DND-41 (cell line): ENCODE data around the gene MSANTD1.

Experiments
- ATAC-seq: fragments of 200-7000 bp; cut with Tn5 transposase; 3 replicates; pipeline ENCODE4 v1.9.1; 2021; ENCODE audit warnings: low read depth; ENCODE audit not compliant: insufficient read depth
- DNase-seq: peaks from one replicate; pipeline ENCODE4 v3.0.0-alpha.2; 2020
- H2AFZ ChIP-seq: 2 replicates; pipeline ENCODE4 v1.6.0; 2012; ENCODE audit warnings: low read depth, low read length
- H3K27ac ChIP-seq: 2 replicates; pipeline ENCODE4 v1.5.1; 2012; ENCODE audit warnings: low read length, inconsistent platforms
- H3K27me3 ChIP-seq: fragments of 200-600 bp; sonication (generic); 2 replicates; pipeline ENCODE4 v1.6.0; 2012; ENCODE audit warnings: low read length, mild to moderate bottlenecking, inconsistent platforms; ENCODE audit not compliant: insufficient read depth, poor library complexity
- H3K36me3 ChIP-seq: 2 replicates; pipeline ENCODE4 v1.5.1; 2012; ENCODE audit warnings: low read length, inconsistent platforms; ENCODE audit not compliant: insufficient read depth
- H3K4me1 ChIP-seq: 2 replicates; pipeline ENCODE4 v1.5.1; 2012; ENCODE audit warnings: mild to moderate bottlenecking, low read length; ENCODE audit not compliant: insufficient read depth
- H3K4me2 ChIP-seq: 2 replicates; pipeline ENCODE4 v1.6.0; 2012; ENCODE audit warnings: mild to moderate bottlenecking, moderate library complexity, low read length, inconsistent platforms; ENCODE audit not compliant: insufficient read depth
- H3K4me3 ChIP-seq, 2 experiments: fragments of 200-600 bp in 1 of 2; shearing (Covaris generic) in 1 of 2; 2 replicates each; pipeline ENCODE4 v1.5.1; 2012 to 2016; ENCODE audit warnings: inconsistent platforms in 2 of 2, low read length in 2 of 2, mild to moderate bottlenecking in 2 of 2, low read depth in 1 of 2, moderate library complexity in 1 of 2
- H3K79me2 ChIP-seq: 2 replicates; pipeline ENCODE4 v1.6.0; 2012; ENCODE audit warnings: low read length, inconsistent platforms; ENCODE audit not compliant: insufficient read depth
- H3K9ac ChIP-seq: 2 replicates; pipeline ENCODE4 v1.6.0; 2012; ENCODE audit warnings: low read depth, mild to moderate bottlenecking, inconsistent platforms, low read length, moderate library complexity
- H3K9me3 ChIP-seq: 2 replicates; pipeline ENCODE4 v1.5.1; 2012; ENCODE audit warnings: low read length, moderate library complexity, mild to moderate bottlenecking, inconsistent platforms; ENCODE audit not compliant: insufficient read depth, severe bottlenecking
- H4K20me1 ChIP-seq: 2 replicates; pipeline ENCODE4 v1.6.0; 2012; ENCODE audit warnings: low read length; ENCODE audit not compliant: insufficient read depth
- EZH2 ChIP-seq: IDR thresholded peaks from 3 replicates; pipeline ENCODE4 v1.6.1; 2012; ENCODE audit warnings: borderline replicate concordance, low read depth, mild to moderate bottlenecking, moderate library complexity, low read length, inconsistent platforms; ENCODE audit not compliant: severe bottlenecking
- TF ChIP-seq, protein P1 (sequence below): IDR thresholded peaks from 2 replicates; pipeline ENCODE4 v1.5.1; 2012; ENCODE audit warnings: borderline replicate concordance, low read length, moderate library complexity, mild to moderate bottlenecking; ENCODE audit not compliant: poor library complexity, severe bottlenecking; ENCODE audit errors: extremely low read depth

Gene MSANTD1

GRCh38 chr4:3292571-3293400 lies 43.8 kb downstream of the MSANTD1 start, which contains the start of gene RGS12:
RGS12 (plus strand) TSS chr4:3293021; CDS start chr4:3316171, 23,150 bp downstream.
- peak; percentile 96 for ATAC-seq
- peaks cover 6% of the 10 kb centered on the region for H3K9me3 ChIP-seq
- H3K9ac ChIP-seq, result peak within 1 kb of the TSS; percentile 62
- peaks cover 55% of the 10 kb centered on the region for H3K27me3 ChIP-seq
- H2AFZ ChIP-seq, result peak within 1 kb of the TSS; percentile 89
- no peaks in the 10 kb centered on the region for H3K36me3 ChIP-seq
- DNase-seq, result peak; percentile 88
- peaks cover 24% of the 10 kb centered on the region for H3K4me1 ChIP-seq
- peak within 1 kb of the TSS; percentile 100 for H3K4me2 ChIP-seq
- no peak within 1 kb of the TSS for H3K27ac ChIP-seq
- peak within 1 kb of the TSS; percentile 39 to 97; a peak in 3 of 4 replicates for H3K4me3 ChIP-seq
- no peak for TF ChIP-seq EZH2
- TF ChIP-seq, protein P1, sequence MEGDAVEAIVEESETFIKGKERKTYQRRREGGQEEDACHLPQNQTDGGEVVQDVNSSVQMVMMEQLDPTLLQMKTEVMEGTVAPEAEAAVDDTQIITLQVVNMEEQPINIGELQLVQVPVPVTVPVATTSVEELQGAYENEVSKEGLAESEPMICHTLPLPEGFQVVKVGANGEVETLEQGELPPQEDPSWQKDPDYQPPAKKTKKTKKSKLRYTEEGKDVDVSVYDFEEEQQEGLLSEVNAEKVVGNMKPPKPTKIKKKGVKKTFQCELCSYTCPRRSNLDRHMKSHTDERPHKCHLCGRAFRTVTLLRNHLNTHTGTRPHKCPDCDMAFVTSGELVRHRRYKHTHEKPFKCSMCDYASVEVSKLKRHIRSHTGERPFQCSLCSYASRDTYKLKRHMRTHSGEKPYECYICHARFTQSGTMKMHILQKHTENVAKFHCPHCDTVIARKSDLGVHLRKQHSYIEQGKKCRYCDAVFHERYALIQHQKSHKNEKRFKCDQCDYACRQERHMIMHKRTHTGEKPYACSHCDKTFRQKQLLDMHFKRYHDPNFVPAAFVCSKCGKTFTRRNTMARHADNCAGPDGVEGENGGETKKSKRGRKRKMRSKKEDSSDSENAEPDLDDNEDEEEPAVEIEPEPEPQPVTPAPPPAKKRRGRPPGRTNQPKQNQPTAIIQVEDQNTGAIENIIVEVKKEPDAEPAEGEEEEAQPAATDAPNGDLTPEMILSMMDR, result no peak
- peaks cover 64% of the 10 kb centered on the region for H4K20me1 ChIP-seq
- H3K79me2 ChIP-seq, result no peaks in the 10 kb centered on the region

DNA sequence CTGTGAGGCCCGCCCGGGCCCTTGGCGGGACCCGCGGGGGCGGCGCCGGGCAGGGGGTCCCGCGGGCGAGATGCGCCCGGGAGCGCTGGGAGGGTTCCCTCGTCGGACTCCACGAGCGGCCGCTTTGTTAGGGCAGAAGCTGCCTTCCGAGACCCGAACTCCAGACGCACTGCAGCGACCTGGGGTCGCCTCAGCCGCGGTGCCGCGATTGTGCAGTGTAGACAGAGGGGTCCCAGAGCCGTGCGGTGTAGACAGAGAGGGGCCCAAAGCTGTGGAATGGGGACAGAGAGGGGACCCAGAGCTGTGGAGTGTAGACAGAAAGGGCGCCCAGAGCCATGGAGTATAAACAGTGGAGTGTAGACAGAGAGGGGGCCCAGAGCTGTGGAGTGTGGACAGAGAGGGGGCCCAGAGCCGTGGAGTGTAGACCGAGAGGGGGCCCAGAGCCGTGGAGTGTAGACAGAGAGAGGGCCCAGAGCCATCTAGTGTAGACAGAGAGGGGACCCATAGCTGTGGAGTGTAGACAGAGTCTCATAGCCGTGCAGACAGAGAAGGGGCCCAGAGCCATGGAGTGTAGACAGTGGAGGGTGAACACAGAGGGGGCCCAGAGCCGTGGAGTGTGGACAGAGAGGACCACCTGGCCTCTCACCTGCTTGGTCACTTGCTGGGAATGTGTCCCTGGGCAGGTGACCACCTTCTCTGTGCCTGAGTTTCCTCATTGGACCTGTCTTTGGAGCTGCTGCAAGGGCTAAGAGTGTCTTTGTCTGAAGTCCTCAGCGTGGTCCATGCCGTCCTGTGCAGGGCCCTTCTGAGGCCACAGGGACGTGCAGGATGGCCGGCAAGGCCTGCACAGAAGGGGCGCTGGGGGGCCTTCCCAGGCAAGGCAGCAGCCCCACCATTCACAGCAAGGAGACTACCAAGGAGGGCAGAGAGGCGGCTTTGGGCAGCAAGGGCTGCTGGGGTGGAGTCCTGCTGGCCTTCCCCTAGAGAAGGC lies 44.7 kb downstream of the MSANTD1 start:
- H3K79me2 ChIP-seq, result no peaks in the 10 kb centered on the region
- peak overlapping the region; percentile 100 for H3K4me2 ChIP-seq
- DNase-seq (no peak), ATAC-seq (0 out of 3 replicates have a peak, but pooled peaks have one; percentile 9)
- H3K27ac ChIP-seq, result no peak overlapping the region
- H3K36me3 ChIP-seq, result no peaks in the 10 kb centered on the region
- H2AFZ ChIP-seq, result no peak overlapping the region
- H3K9ac ChIP-seq, result peak overlapping the region; percentile 49; the same call in 1 of the 2 replicates
- peaks cover 62% of the 10 kb centered on the region for H3K27me3 ChIP-seq
- H3K4me1 ChIP-seq, result peaks cover 24% of the 10 kb centered on the region
- H3K9me3 ChIP-seq, result peaks cover 8% of the 10 kb centered on the region
- TF ChIP-seq, protein P1, result no peak
- TF ChIP-seq EZH2, result peak; percentile 22
- peak overlapping the region in 1 of 2 experiments; percentile 55; a peak in 2 of 4 replicates for H3K4me3 ChIP-seq
- H4K20me1 ChIP-seq, result peaks cover 66% of the 10 kb centered on the region

- Histone ChIP-seq H3K9me3 (peaks cover 8% of the 10 kb centered on the region), H3K27me3 (peaks cover 67% of the 10 kb centered on the region), H3K36me3 (no peaks in the 10 kb centered on the region), H3K4me3 (0 out of 4 replicates have a peak overlapping the region, but pooled peaks of 1 of the 2 experiments have one; percentile 55), H3K4me1 (peaks cover 24% of the 10 kb centered on the region), H3K4me2 (peak overlapping the region; percentile 100; the same call in 1 of the 2 replicates), H3K79me2 (no peaks in the 10 kb centered on the region), H4K20me1 (peaks cover 73% of the 10 kb centered on the region), H3K9ac (no peak overlapping the region), H2AFZ (no peak overlapping the region), H3K27ac (no peak overlapping the region)
- DNase-seq (no peak), ATAC-seq (no peak)
- TF ChIP-seq EZH2, result no peak
- TF ChIP-seq, protein P1, result no peak
Observed at GRCh38 chr4:3294401-3295241, 45.7 kb downstream of the MSANTD1 start.
